Measurements from ENCODE around the gene MAN1C1.

DNA sequence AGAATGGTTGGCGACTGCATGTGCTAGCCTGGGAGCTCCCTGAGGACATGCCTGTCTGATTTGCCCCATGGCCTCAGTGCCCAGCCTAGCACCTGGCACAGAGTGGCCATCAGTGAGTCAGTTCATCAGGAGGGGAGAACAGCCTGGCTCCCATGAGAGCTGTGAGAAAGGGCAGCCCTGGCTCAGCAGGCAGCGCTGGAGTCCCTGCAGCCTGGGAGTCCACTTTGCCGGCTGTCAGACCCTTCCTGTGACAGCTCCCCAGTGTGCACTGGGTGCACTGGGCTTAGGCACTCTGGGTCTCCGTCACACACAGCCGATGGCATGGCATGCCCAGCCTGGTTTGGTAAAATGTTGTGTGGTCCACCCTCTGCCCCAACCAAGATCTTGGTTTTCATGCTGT is 44.5 kb upstream of the MAN1C1 start:
- TF ChIP-seq, protein P1, sequence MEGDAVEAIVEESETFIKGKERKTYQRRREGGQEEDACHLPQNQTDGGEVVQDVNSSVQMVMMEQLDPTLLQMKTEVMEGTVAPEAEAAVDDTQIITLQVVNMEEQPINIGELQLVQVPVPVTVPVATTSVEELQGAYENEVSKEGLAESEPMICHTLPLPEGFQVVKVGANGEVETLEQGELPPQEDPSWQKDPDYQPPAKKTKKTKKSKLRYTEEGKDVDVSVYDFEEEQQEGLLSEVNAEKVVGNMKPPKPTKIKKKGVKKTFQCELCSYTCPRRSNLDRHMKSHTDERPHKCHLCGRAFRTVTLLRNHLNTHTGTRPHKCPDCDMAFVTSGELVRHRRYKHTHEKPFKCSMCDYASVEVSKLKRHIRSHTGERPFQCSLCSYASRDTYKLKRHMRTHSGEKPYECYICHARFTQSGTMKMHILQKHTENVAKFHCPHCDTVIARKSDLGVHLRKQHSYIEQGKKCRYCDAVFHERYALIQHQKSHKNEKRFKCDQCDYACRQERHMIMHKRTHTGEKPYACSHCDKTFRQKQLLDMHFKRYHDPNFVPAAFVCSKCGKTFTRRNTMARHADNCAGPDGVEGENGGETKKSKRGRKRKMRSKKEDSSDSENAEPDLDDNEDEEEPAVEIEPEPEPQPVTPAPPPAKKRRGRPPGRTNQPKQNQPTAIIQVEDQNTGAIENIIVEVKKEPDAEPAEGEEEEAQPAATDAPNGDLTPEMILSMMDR (conservative IDR thresholded peaks at IDR 0.05; ENCODE audit: low read depth, low read length) = no peak
- TF ChIP-seq EZH2phosphoT487 (IDR thresholded peaks at IDR 0.05; ENCODE audit: borderline replicate concordance, low read length) = no peak
